IPS DF 4.7 (cell line): ENCODE results near the gene CPXM2.

ENCODE experiments used
- DNase-seq: peaks from one replicate; pipeline ENCODE4 v3.0.0-alpha.2; 2013; ENCODE audit warnings: low spot score; ENCODE audit errors: extremely low read depth

The CPXM2 gene

GRCh38 chr10:123800289-123800688 lies 91.3 kb downstream of the CPXM2 start:
- DNase-seq: no peak

- no peak for DNase-seq
Observed at GRCh38 chr10:123798856-123799255, 92.8 kb downstream of the CPXM2 start.

- no peak for DNase-seq
Observed at GRCh38 chr10:123797813-123798212, 93.8 kb downstream of the CPXM2 start.

GRCh38 chr10:123796736-123797135 lies 94.9 kb downstream of the CPXM2 start:
- no peak for DNase-seq

- DNase-seq: no peak
Observed at GRCh38 chr10:123795846-123796590, 95.6 kb downstream of the CPXM2 start.

- no peak for DNase-seq
Observed at GRCh38 chr10:123795196-123795780, 96.3 kb downstream of the CPXM2 start.

- DNase-seq: no peak
Observed at GRCh38 chr10:123792248-123792978, 99.2 kb downstream of the CPXM2 start.

GRCh38 chr10:123790132-123790885 lies 101.3 kb downstream of the CPXM2 start:
- no peak for DNase-seq

- DNase-seq: no peak
Observed at GRCh38 chr10:123788981-123789380, 102.6 kb downstream of the CPXM2 start.

- no peak for DNase-seq
Observed at GRCh38 chr10:123787566-123787965, 104.0 kb downstream of the CPXM2 start.

- no peak for DNase-seq
Observed at GRCh38 chr10:123786896-123787295, 104.7 kb downstream of the CPXM2 start.

- DNase-seq: no peak
Observed at GRCh38 chr10:123786306-123786705, 105.3 kb downstream of the CPXM2 start.

- DNase-seq: no peak
Observed at GRCh38 chr10:123784646-123785045, 107.0 kb downstream of the CPXM2 start.

- no peak for DNase-seq
Observed at GRCh38 chr10:123784216-123784615, 107.4 kb downstream of the CPXM2 start.

- no peak for DNase-seq
Observed at GRCh38 chr10:123783296-123783695, 108.3 kb downstream of the CPXM2 start.

GRCh38 chr10:123782549-123782948 lies 109.1 kb downstream of the CPXM2 start:
- no peak for DNase-seq

GRCh38 chr10:123781956-123782500 lies 109.6 kb downstream of the CPXM2 start:
- DNase-seq: no peak

- no peak for DNase-seq
Observed at GRCh38 chr10:123781324-123781900, 110.2 kb downstream of the CPXM2 start.

- DNase-seq: no peak
Observed at GRCh38 chr10:123778719-123779517, 112.7 kb downstream of the CPXM2 start.

- no peak for DNase-seq
Observed at GRCh38 chr10:123777881-123778280, 113.7 kb downstream of the CPXM2 start.
